Measurements from ENCODE around the gene ZNF83. TPM values are rescaled to one million over a fixed set of nuclear protein-coding genes. Genes with fewer than 3 reads are reported as not detected.
A peak's percentile ranks its signal among the peaks of the same experiment; 100 is the strongest.

Gene ZNF83
- total and polyA plus RNA-seq, 2 of the 4 experiments (the other 2 are of a cell fraction): 32.9 to 36.9 TPM

DNA sequence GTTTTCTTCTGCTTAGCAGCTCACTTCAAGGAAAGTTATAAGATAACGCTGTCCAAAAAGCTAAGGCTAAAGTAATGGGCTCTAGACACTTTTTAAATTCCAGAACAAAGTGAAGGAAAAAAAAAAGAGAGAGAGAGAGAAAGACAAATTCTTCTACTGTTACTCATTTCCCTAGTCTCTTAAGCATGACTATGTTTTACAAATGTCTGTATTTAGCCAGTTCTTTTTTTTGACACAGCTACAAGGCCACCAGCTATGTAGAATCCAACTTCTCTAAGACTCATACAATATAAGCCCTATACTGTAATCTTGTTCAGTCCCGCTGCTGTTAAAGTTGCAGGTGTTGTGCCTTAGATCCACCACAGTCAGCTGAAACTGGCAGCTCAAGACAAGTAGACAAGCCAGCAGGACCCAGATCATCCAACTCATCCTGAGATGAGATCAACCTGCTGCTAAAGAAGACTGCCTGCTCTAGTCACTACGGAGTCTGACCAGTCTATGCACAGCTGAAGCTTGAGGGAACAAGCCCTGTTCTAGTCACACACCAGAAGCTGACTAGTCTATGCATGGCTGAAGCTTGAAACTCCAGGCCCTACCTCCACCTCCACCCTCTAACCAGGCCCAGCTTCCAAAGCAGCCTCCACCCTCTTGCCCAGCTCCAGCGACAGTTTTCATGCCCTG is 10.3 kb upstream of the ZNF83 start:
- peak overlapping the region; percentile 81 for H3K27ac ChIP-seq (ENCODE audit: insufficient read depth, low read length)
- peaks cover 11% of the 10 kb centered on the region for H3K36me3 ChIP-seq (ENCODE audit: control insufficient read depth, insufficient read depth, low read length)
- H4K91ac ChIP-seq (ENCODE audit: insufficient read depth, low read depth, low read length): peak overlapping the region; percentile 65
- TF ChIP-seq FOS (IDR thresholded peaks at IDR 0.05; ENCODE audit: low read depth, low read length) (peak; percentile 21; the same call in 1 of the 2 replicates), USF2 (IDR thresholded peaks at IDR 0.05; ENCODE audit: low read depth, low read length) (no peak)
- no TSS peak for BruUV-seq (replicated peaks)
- H3K4me2 ChIP-seq (ENCODE audit: low read depth, low read length): peak overlapping the region; percentile 60
- peak overlapping the region; percentile 81; the same call in 1 of the 2 replicates for H3K23ac ChIP-seq (ENCODE audit: low read depth, low read length)
- DNase-seq: peak; percentile 68
- peak overlapping the region; percentile 71 for H2AFZ ChIP-seq (replicated peaks; ENCODE audit: low read length, poor library complexity)
- peak overlapping the region; percentile 54; the same call in 1 of the 2 replicates for H3K56ac ChIP-seq (ENCODE audit: extremely low read depth, insufficient read depth, low read length)
- H4K20me1 ChIP-seq (ENCODE audit: insufficient read depth, low read length): peaks cover 4% of the 10 kb centered on the region; the same call in 1 of the 2 replicates
- H2AK9ac ChIP-seq (replicated peaks; ENCODE audit: low read depth, low read length, poor library complexity): peak overlapping the region; percentile 55
- H3K9me3 ChIP-seq (ENCODE audit: control insufficient read depth, insufficient read depth, low read length): no peaks in the 10 kb centered on the region
- H2BK120ac ChIP-seq (ENCODE audit: low read depth, low read length): peak overlapping the region; percentile 89
- ChIA-PET CTCF (interaction anchor here (0.9 kb wide), 1 partner anchor 10 kb away, joined by 4 read pairs; the partner anchor contains the start of gene ZNF83), POLR2A (ENCODE audit: unreplicated experiment) (interaction anchor here (0.5 kb wide), 1 partner anchor 45 kb away, joined by 6 read pairs; no protein-coding TSS in a partner anchor)
- no peaks in the 10 kb centered on the region for H3K27me3 ChIP-seq (ENCODE audit: control insufficient read depth, insufficient read depth, low read length)
- peak overlapping the region; percentile 94 for H2AK5ac ChIP-seq (ENCODE audit: low read depth, low read length)
- peaks cover 16% of the 10 kb centered on the region for H3K4me1 ChIP-seq (ENCODE audit: control insufficient read depth, insufficient read depth, low read length)
- intact Hi-C loops (cut with micrococcal nuclease): no loop called here
- no peak overlapping the region for H3K9ac ChIP-seq (ENCODE audit: low read depth, low read length)
- peaks cover 24 to 33% of the 10 kb centered on the region in 2 experiments for H3K79me1 ChIP-seq (ENCODE audit: low read depth in 1 of 2, low read length in 2 of 2)
- dilution Hi-C loops (cut with HindIII; ENCODE audit: low sequenced_read_pairs, unreplicated experiment): no loop called here
- in situ Hi-C loops (cut with MboI; ENCODE audit: low sequenced_read_pairs): no loop called here
- 75% methylated on average over 2 of the region's 4 CpGs; no CpG with 5 or more reads in 1 of the 2 experiments for WGBS, 2 experiments (ENCODE audit: extremely low coverage in 2 of 2, insufficient read length in 1 of 2)
- H2BK5ac ChIP-seq (ENCODE audit: low read depth, low read length, poor library complexity, severe bottlenecking): peak overlapping the region; percentile 92
- peak overlapping the region; percentile 83 for H2BK20ac ChIP-seq (ENCODE audit: low read depth, low read length)
- H4K8ac ChIP-seq (ENCODE audit: low read depth in 2 of 2, low read length in 2 of 2): peak overlapping the region; percentile 48 to 88; a peak in 3 of 4 replicates
- H3K18ac ChIP-seq (ENCODE audit: low read depth, low read length): peak overlapping the region; percentile 51
- H3K9me1 ChIP-seq (ENCODE audit: insufficient read depth, low read length): peaks cover 7% of the 10 kb centered on the region
- H4K5ac ChIP-seq (ENCODE audit: low read depth, low read length): peak overlapping the region; percentile 19; the same call in 1 of the 2 replicates
- peak overlapping the region; percentile 85 for H2BK15ac ChIP-seq (ENCODE audit: low read depth, low read length)
- peak overlapping the region; percentile 92 for H3K14ac ChIP-seq (replicated peaks; ENCODE audit: low read depth, low read length)
- H3K4me3 ChIP-seq (ENCODE audit: insufficient read depth, low read depth, low read length): no peak overlapping the region
- peak; percentile 82 for ATAC-seq (ENCODE audit: low read depth)
- peak overlapping the region; percentile 93 for H3K4ac ChIP-seq (ENCODE audit: low read depth, low read length)
